GM12801 (cell line): ENCODE results near the gene CTSK.

Experiments used
- TF ChIP-seq, protein P1 (sequence below): IDR thresholded peaks from one replicate; pipeline ENCODE4 v1.5.1; 2011; ENCODE audit warnings: control low read depth; ENCODE audit not compliant: insufficient read length; ENCODE audit errors: extremely low read depth

CTSK gene

DNA sequence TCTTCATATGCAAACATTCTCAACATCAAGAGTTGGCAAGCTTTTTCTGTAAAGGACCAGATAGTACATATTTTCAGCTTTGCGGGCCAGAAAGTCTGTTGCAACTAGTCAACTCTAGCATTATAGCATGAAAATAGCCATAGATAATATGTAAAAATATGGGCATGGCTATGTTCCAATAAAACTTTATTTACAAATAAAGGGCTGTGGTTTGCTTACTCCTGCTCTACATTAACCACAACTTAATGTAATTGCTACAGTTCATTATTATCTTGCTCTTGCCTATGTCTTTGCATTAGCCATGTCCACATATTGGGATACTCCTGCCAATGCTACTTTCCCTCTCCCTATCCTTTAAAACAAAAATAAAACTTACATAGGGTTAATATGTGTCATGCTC lies 24.5 kb upstream of the CTSK start:
- TF ChIP-seq, protein P1, sequence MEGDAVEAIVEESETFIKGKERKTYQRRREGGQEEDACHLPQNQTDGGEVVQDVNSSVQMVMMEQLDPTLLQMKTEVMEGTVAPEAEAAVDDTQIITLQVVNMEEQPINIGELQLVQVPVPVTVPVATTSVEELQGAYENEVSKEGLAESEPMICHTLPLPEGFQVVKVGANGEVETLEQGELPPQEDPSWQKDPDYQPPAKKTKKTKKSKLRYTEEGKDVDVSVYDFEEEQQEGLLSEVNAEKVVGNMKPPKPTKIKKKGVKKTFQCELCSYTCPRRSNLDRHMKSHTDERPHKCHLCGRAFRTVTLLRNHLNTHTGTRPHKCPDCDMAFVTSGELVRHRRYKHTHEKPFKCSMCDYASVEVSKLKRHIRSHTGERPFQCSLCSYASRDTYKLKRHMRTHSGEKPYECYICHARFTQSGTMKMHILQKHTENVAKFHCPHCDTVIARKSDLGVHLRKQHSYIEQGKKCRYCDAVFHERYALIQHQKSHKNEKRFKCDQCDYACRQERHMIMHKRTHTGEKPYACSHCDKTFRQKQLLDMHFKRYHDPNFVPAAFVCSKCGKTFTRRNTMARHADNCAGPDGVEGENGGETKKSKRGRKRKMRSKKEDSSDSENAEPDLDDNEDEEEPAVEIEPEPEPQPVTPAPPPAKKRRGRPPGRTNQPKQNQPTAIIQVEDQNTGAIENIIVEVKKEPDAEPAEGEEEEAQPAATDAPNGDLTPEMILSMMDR = no peak

DNA sequence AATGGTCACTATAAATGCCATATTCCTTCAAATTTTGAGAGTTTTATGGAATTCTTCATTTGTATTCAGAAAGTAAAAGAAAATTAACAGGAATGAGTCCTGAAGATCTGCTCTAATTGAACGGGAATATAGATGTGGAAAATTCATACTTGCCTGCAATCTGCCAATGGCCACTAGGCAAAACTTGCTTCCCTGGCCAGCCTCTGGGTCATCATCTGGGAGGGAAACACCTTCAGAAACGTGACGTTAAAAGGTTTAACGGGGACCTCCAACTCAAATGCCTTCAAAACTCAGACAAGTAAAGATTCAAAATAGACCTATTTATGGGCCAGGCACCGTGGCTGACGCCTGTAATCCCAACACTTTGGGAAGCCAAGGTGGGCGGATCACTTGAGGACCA lies 21.7 kb upstream of the CTSK start:
- TF ChIP-seq, protein P1 = no peak

DNA sequence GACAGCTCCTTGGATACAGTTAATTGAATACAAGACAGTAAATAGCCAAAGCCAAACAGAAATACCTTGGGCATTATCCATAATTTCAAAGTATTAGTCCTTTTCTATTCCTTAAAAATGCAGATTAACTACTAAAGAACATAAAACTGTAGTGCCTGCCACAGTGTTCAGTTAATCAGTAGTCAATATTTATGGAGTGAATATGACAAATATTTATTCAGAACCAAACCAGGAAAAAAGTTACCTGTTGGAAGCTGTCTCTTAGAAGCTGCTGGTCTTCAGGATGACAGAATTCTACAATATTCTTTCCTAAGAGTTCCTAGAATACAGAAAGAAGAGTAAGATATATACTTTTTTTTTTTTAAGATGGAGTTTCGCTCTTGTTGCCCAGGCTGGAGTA lies 18.2 kb upstream of the CTSK start:
- TF ChIP-seq, protein P1 = no peak

DNA sequence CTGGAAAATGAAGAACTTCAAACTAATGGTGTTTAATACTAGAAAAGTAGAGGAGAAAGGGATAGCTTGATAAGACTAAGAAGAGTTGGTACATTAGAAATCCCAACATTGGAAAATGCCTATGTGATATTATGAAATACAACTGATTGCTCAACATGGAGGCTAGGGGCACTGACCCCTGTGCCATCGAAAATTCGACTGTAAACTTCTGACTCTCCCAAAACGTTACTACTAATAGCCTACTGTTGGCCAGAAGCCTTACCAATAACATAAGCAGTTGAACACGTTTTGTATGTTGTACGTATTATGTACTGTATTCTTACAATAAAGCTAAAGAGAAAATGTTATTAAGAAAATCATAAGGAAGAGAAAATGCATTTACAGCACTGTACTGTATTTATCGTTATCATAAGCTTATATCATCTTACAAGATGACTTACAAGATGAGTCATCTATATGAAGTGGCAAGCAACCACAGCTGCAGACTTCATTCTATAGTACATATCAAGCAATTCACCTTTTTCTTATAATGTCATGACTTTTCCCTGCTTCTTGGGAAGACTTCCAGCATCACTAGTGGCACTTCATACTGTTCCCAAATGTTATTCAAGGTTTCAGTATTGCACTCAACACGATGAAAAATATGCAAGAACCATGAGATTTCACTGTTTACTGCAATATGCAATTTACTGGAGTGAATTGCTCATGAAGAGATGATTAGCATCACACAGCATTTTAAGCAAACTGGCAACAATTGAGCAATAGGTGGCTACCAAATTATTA lies 12.9 kb upstream of the CTSK start:
- TF ChIP-seq, protein P1 = no peak

DNA sequence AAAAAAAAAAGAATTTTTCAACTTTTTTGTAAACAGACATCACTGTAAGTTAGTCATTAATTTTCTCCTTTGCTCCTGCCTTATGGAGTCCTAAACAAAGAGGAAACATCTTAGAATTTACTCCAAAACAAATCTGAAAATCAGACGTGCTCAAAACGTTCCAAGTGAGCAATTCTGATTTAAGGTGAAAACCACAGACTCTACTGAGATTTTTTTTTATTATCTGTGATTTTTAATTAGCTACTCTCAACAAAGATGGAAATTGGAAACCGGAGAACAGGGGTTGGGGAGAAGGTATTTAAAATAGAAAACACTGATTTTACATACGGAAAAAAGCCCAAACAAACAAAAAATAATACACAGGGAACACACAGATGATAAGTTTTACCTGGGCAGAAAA lies 7.8 kb upstream of the CTSK start:
- TF ChIP-seq, protein P1 = no peak

DNA sequence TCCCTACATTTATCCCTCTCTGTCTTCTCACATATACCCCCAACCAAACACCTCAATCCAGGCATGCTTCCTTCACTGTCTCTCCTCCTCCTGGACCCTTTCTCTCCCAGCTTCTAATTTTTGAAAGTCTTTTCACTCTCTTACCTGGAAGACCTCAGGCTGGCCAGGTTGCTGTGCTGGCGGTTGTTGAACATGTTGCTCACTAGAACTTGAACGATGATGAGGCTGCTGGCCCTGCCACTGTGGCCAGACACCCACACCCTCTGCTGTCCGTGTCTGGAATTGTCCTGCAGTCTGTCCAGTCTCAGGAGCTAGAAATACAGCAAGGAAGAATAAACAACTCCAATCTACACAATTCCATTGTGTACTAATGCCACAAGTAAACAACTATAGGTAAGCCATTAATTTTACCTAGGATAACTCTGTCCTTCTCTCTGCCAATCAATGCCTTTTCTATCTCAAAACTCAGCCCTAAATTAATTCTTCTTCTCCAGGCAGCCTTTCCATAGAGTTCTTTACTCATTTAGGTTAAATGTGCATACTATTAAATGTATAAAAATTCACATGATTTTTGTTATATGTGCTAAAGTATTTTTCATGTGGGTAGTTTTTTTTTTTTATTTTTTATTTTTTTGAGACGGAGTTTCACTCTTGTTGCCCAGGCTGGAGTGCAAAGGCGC lies 5.1 kb upstream of the CTSK start:
- TF ChIP-seq, protein P1 = no peak

DNA sequence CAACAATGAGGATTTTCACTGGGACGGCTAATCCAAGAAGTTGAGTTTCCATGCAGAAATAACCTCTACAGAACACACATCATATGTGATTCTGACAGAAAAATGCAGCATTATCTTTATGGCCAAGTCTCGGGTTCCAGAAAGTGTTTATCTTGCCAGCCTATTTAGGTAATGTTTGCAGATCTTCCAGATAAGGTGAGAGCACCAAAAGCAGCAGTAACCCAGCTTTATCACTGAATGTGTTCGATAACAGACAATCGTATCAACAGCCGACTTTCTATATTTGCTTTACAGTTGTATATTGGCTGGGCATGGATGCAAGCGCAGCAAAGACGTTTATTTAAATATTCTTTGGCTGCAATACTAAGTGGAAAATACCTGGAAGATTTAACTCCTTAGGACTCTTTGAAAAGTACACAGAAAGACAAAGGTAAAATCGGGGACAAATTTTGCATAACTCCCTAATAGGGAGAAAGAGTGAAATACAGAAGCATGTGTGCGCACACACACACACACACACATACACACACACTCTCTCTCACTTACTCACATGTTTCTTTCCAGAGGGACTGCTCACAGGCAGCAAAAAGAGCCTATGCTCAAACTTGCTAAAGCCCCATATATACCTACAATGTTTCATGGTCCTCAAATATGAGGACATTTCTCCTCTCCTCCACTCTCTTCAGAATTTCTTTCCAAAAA lies 3.0 kb upstream of the CTSK start:
- TF ChIP-seq, protein P1 = no peak
